Left lung (tissue), 10 donors: ENCODE measurements around the gene DNAJB14. TPM values are rescaled to one million over a fixed set of nuclear protein-coding genes. Genes with fewer than 3 reads are reported as not detected.

ENCODE experiments used
- ATAC-seq: fragments of 200-7000 bp; cut with Tn5 transposase; one replicate; pipeline ENCODE4 v1.9.1; 2020; ENCODE audit warnings: moderate library complexity
- DNase-seq, 4 donors: peaks; one replicate each; pipeline ENCODE4 v3.0.0-alpha.2; 2013 to 2020
- H3K27ac ChIP-seq, 2 donors: fragments of 200-600 bp; sonication (generic) in 1 of 2; one replicate each; pipeline versions ENCODE4 v1.5.0 to v1.8.0; 2020 to 2021
- H3K27me3 ChIP-seq, 2 donors: fragments of 200-600 bp; sonication (generic) in 1 of 2; one replicate each; pipeline versions ENCODE4 v1.5.0 to v1.8.0; 2020 to 2021
- H3K36me3 ChIP-seq, 2 donors: fragments of 200-600 bp; sonication (generic) in 1 of 2; one replicate each; pipeline versions ENCODE4 v1.5.0 to v1.8.0; 2020 to 2021
- H3K4me1 ChIP-seq, 2 donors: fragments of 200-600 bp; one replicate each; pipeline ENCODE4 v1.8.0; 2021
- H3K4me3 ChIP-seq, 2 donors: fragments of 200-600 bp; sonication (generic) in 1 of 2; one replicate each; pipeline versions ENCODE4 v1.5.0 to v1.8.0; 2020 to 2021; ENCODE audit warnings: mild to moderate bottlenecking in 1 of 2
- H3K9me3 ChIP-seq, 2 donors: fragments of 200-600 bp; sonication (generic) in 1 of 2; one replicate each; pipeline versions ENCODE4 v1.5.0 to v1.8.0; 2020 to 2021
- intact Hi-C, 2 donors: fragments of 100-400 bp; cut with DNase I; formaldehyde crosslinking; loops; one replicate each; pipeline versions ENCODE4 v1.11.2 to v1.14.2; 2022
- polyA plus RNA-seq, 6 donors: library from polyadenylated mRNA; unstranded; fragments of 120-200 nt; gene quantifications; one replicate each; pipeline ENCODE4 v1.2.1, GENCODE V29; 2013; ENCODE audit not compliant: insufficient read length in 6 of 6
- total RNA-seq, 2 donors: library from RNA; stranded (reverse); fragmentation: NEBNext Ultra II Directional; extraction: Animal tissue kit (Norgen Biotek cat#: 25700); gene quantifications; one replicate each; pipeline ENCODE4 v1.2.1, GENCODE V29; 2021
- TF ChIP-seq, protein P1 (sequence below), 2 donors: fragments of 200-600 bp; sonication (generic) in 1 of 2; IDR thresholded peaks; one replicate each; pipeline versions ENCODE4 v1.5.0 to v1.8.0; 2021; ENCODE audit warnings: antibody characterized with exemption in 2 of 2
- donor health status: DM: no; HTN: yes; CAD: no.
- donor health status: DM: no; HTN: no; CAD: no.

DNAJB14 gene
- total and polyA plus RNA-seq, 8 donors, result 44.7 to 60.3 (median 50.5) TPM

DNA sequence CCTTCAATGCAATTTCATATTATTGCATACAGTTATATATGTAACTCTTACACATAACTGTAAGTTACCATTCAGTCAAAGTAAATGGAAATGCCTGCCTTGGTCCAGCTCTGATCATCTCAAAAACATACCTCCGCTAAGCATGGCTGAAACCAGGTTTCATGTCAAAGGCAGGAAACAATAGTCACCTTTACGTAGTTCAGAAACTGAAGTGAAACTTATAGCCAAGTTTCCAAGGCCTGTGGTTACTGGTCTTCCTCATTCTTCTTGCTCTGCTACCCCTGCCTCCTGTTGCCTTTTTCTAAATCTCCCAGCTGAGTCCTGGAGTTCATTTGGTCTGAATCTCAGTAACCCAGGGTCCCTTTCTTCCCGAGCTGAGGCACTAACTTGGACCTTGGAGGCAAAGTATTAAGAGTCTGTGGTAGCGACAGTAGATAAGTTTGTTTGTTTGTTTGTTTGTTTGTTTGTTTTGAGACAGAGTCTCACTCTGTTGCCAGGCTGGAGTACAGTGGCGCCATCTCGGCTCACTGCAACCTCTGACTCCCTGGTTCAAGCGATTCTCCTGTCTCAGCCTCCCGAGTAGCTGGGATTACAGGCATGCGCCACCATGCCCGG, 98.9 kb downstream of the DNAJB14 start:
- Histone ChIP-seq H3K4me1 (peaks cover 0 to 44% of the 10 kb centered on the region in 2 donors), H3K9me3 (no peaks in the 10 kb centered on the region), H3K36me3 (no peaks in the 10 kb centered on the region), H3K27ac (peak overlapping the region in 1 of 2 donors; percentile 61), H3K4me3 (no peak overlapping the region), H3K27me3 (no peaks in the 10 kb centered on the region)
- DNase-seq, result no peak
- TF ChIP-seq, protein P1, sequence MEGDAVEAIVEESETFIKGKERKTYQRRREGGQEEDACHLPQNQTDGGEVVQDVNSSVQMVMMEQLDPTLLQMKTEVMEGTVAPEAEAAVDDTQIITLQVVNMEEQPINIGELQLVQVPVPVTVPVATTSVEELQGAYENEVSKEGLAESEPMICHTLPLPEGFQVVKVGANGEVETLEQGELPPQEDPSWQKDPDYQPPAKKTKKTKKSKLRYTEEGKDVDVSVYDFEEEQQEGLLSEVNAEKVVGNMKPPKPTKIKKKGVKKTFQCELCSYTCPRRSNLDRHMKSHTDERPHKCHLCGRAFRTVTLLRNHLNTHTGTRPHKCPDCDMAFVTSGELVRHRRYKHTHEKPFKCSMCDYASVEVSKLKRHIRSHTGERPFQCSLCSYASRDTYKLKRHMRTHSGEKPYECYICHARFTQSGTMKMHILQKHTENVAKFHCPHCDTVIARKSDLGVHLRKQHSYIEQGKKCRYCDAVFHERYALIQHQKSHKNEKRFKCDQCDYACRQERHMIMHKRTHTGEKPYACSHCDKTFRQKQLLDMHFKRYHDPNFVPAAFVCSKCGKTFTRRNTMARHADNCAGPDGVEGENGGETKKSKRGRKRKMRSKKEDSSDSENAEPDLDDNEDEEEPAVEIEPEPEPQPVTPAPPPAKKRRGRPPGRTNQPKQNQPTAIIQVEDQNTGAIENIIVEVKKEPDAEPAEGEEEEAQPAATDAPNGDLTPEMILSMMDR (IDR thresholded peaks at IDR 0.05), result no peak
- ATAC-seq, result peak; percentile 19
- intact Hi-C loops, result no loop called here

DNA sequence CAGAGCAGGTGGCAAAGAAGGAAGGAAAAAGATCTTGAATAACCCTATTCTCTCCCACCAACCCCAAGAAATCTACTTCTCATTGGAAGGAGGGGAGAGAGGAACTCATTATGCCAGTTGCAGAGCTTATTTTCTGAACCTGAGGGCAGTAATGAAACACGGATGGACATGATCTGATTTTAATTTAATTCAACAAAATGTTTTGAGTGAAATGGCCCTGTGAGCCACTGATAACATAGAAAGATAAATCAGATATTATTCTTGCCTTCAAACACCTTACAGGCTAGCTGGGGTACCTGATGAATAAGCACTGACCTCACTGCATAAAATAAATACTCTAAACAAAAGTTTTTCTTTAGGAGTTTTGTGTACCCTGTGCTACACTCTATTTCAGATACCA, 99.5 kb downstream of the DNAJB14 start:
- intact Hi-C loops, result no loop called here
- no peak for DNase-seq
- Histone ChIP-seq H3K36me3 (no peaks in the 10 kb centered on the region), H3K9me3 (no peaks in the 10 kb centered on the region), H3K4me1 (peaks cover 0 to 44% of the 10 kb centered on the region in 2 donors), H3K4me3 (no peak overlapping the region), H3K27ac (peak overlapping the region in 1 of 2 donors; percentile 61), H3K27me3 (no peaks in the 10 kb centered on the region)
- ATAC-seq, result no peak
- TF ChIP-seq, protein P1 (IDR thresholded peaks at IDR 0.05), result no peak

Other genes starting within 250 kb of the DNAJB14 start
- gene DAPP1, start 129.8 kb downstream of the DNAJB14 start, total RNA-seq, result 10 to 100 TPM in 1 of 2 donors, 1 to 10 TPM in 1; 4.1 to 11.9 TPM
- gene DAPP1, start 129.8 kb downstream of the DNAJB14 start, polyA plus RNA-seq, result 1 to 10 TPM; 1.5 to 3.9 (median 2.8) TPM
- gene LAMTOR3, start 52.2 kb downstream of the DNAJB14 start, total RNA-seq, result 10 to 100 TPM; 41.9 to 47.4 TPM
- 10 to 100 TPM; 64.8 to 79.6 (median 72.9) TPM for gene LAMTOR3, start 52.2 kb downstream of the DNAJB14 start, polyA plus RNA-seq
- 100 to 1,000 TPM; 151 to 200 TPM for gene H2AZ1, start 3.7 kb upstream of the DNAJB14 start, total RNA-seq
- 100 to 1,000 TPM; 344 to 597 (median 397) TPM for gene H2AZ1, start 3.7 kb upstream of the DNAJB14 start, polyA plus RNA-seq
- gene DDIT4L, start 243.8 kb upstream of the DNAJB14 start, total RNA-seq, result under 1 TPM; 0.52 to 0.55 TPM
- gene DDIT4L, start 243.8 kb upstream of the DNAJB14 start, polyA plus RNA-seq, result 1 to 10 TPM in 5 of 6 donors, under 1 TPM in 1; 0.69 to 1.5 (median 1.2) TPM